Dedifferentiated amniotic fluid mesenchymal stem cell (primary cell): Measurements from ENCODE around the gene COL4A2.

Experiments used
- DNase-seq: peaks from one replicate; pipeline ENCODE4 v3.0.0-alpha.2; 2016; ENCODE audit errors: extremely low spot score

The COL4A2 gene

GRCh38 chr13:110419381-110419791, 112.3 kb downstream of the COL4A2 start:
- DNase-seq = no peak

DNA sequence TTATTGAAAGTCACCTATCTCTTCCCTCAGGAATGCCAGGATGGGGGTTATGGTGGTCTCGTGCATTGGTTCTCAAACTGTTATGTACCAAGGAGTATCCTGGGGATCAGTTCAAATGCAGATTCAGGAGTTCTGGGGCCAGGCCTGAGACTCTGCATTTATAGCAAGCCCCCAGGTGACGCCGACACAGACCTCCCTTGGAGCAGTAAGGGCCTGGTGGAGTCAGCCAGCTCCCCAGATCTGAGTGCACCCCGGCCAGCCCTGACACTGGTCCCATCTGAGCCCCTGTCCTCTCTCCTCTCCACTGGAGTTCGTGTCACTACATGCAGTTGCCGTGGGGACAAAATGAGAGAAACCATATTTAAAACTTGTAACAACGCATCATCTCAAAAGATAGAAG, 112.9 kb downstream of the COL4A2 start:
- DNase-seq = no peak

DNA sequence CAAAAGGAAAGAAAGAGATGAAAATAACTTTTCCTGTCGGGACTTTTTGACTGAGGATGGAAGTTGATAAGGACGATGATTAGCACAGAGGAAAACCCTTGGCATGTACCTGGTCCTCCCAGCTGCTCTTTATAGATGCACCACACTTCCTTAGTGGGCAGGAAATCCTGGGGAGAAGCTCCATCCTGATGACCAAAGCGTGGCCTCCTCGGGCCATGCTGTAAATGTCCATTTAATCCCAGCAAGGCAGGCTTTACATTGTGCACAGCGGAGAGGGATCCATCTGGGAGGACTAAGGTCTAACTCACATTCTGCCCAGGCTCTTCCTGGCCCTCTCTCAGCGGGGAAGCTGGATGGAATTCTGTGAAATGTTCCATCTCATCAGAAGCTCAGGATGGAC, 113.5 kb downstream of the COL4A2 start:
- no peak for DNase-seq

- DNase-seq = no peak
Observed at GRCh38 chr13:110421061-110421460, 114.0 kb downstream of the COL4A2 start.

DNA sequence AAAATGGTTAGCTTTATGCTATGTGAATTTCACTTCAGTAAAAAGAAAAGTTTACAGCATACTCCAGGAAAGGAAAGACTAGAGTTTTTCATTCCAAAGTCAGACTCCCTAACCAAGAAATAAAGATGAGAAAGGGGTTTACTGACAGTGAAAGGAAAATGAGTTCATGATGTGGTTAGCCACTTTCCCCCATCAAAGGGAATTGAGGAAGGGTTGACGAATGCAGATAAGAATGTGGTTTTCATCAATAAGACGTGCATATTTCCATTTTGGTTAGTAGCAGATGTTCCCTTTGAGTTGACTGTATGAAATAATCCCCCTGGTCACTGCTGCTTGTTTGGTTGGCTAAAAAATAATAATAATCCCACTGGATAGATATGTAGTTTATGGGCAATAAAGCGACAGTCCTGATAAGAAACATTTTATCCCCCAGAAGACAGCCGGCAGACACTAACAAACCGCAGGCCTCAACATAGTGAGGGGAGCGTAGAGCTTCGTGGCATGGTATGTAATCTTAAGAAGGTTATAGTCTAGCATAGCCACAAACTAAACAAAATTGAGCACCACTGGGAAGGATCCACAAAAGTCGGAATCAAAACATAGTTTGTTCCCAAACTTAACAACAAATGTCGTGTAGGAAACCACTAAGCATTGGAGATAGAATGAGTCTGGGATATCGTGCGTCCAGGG, 114.8 kb downstream of the COL4A2 start:
- no peak for DNase-seq

DNA sequence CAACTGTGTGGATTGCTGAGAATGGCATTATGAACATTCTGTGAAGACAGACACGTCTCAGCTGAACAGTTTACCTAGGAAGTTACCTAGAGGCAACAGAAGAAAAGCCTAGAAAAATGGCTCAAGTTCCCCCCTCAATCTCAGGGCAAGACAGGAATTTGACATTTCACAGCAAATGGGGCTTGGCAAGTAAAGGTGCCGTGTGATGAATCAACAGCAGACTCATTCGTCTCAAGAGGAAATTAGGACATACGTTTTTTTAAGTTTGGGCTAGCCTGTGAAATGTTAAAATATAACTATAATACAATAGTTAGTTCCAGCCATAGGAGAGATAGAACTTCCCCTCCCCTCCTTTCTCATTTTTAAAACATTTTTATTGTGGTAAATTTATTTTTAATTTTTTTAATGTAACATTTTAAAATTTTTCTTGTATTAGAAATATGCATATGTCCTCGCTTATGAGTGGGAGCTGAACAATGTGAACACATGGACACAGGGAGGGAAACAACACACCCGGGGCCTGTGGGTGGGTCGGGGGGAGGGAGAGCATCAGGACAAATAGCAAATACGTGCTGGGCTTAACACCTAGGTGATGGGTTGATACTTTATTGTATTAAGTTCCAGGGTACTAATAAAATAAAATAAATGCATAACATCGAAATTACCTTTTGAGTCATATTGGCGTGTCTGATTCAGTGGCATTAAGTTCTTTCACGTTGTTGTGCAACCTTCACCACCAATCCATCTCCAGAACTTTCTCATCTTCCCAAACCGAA, 116.0 kb downstream of the COL4A2 start:
- no peak for DNase-seq

GRCh38 chr13:110423689-110424302, 116.7 kb downstream of the COL4A2 start:
- DNase-seq = no peak

DNA sequence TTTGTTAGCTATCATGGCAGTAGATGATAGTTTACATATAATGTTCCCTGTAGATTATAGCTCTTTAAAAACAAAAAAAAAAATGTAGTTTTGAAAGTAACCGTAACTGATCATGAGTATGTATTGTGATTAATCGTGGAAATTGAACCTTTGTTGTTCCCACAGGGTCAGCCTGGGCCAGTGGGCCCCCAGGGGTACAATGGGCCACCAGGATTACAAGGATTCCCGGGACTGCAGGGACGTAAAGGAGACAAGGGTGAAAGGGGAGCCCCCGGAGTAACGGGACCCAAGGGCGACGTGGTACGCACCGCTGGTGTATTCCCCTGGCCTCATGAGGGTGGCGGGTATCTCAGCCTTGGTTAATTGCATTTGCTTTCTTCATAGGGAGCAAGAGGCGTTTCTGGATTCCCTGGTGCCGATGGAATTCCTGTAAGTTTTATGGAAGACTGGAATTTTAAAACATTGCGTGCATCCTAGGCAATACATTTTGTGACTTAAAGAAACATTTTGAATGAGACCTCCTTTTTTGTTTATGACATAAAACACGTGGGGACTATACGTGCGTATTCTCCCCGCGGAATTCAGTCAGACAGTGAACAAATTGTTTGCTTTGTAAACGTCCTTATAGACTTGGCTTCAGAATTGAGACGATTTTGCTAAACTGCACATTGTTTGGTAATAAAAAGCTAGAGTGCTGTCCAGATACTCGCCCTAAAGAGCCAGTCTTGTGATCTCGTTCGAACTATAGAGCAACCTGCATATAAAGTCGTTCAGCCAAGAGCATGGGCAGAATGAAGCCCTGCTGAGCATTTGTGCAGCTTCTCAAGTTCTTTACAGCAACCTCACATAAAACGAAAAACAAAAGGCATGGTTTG, 117.7 kb downstream of the COL4A2 start:
- no peak for DNase-seq

DNA sequence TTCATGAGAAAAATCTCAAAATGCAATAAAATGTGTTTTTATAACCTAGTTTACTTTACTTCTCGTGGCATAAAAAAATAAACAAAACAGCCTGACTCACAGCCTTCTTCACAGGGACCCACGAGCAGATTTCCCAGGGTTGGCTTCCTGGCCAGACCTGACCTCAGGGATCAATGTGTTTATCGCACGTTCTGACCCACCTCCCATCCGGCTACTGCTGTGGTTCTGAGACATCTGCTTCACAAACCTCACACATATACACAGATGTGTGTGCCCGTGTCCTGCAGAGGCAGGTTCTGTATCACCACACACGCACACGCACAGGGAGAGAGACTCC, 118.3 kb downstream of the COL4A2 start:
- no peak for DNase-seq

DNA sequence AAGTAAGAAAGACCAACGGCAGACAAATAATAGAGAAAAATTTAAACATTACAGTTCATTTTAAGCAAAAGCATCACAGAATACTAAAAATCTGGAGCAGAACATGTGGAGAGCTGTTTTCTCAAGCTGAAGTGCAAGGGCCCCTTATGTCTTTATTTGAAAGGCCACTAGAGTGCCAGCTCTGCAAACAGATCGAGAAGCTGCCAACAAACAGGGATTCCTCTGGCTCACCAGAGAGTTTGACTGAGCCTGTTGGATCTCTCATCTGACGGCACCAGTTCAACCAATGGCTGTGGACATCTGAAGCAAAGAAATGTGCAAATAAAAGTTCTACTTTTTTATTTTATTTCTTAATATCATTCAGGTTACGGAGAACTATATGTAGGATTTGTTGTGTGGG, 119.7 kb downstream of the COL4A2 start:
- no peak for DNase-seq

DNA sequence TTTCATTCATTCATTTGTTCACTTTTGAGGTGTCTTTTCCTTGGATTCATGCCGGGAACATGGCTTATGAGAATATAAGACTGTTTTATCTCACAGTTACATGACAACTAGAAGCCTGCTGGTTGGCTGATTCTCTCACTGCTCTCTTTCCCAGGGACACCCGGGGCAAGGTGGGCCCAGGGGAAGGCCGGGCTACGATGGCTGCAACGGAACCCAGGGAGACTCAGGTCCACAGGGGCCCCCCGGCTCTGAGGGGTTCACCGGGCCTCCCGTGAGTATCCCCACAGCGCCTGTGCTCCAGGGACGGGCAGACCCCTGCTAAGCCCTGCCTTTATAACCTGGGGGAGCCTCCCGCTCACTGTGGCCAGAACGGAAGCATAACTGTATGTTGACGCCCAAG, 121.2 kb downstream of the COL4A2 start:
- DNase-seq = no peak

DNA sequence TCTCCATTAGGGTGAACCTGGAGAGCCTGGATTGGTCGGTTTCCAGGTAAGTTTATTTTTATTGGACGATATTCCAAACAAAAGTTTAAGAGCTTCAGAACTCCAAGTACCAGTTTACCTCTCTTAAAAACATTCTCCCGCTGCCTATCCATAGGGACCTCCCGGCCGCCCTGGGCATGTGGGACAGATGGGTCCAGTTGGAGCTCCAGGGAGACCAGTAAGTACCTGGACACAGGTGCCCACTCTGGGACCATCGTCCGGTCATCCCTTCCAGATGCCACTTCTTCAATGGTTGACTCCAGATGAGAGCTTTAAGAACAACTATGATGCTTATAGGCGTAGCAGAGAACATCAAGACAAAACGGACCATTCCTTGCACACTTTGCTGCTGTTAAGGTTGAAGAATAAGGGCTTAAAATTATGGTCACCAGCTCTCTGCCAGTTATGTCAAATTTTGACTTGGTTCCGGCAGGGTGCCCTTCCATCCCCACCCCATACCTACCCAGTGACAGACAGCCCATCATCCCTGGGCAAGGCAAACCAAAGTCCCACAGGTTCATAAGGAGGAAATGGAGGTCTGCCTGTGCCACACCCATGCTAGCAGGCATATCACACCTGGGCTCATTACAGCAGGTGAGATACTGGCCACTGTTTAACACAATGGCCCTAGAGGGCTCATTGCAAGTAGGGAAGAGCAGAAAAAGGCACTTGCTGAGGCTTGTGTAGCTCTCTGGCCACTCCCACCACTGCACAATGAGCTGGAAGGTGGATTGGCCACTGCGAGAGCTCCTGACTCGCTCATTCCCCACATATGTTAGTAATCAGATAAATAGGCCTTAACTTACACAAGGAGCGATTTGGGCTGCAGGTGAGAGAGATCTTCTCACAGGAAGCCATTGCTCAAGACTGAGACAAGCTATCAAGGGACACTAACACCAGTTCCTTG, 123.6 kb downstream of the COL4A2 start:
- DNase-seq = no peak

DNA sequence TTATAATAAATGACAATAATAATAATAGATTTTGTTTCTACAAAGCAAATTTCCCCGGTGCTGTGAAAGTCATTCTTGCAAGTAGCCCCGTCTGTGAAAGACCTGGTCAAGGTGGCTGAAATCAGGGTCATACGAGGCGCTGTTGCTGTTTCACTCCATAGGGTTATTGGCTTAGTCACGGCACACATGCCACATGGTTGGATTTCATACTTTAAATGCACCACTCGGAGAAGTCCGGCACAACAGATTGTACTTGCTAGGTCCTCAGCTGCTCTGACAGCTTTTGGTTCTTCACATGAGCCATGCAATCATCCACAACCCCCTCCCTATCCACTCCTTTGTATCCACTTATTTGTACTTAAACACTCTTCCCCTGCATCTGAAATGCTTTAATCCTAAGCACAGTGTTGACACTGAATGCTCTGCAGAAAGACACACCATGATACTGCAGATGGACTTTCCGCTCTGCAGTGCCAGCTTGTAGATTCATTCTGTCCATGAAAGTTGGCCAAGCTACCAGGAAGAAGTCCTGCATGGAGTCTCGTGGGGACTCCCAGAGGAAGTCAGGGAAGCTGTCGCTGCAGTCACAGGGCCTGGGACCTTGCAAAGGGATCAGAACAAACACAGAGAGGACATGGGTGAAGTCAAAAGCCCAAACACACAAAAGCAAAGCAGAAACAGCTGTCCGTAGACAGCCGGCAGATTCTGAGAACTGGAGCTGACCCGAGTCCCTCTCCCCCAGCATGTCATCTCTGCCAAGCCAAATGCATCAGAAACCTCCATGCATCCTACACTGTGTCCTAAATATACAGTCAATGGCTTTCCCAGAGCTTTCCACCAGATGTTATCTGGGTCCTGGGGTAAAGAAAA, 124.6 kb downstream of the COL4A2 start:
- DNase-seq = no peak

DNA sequence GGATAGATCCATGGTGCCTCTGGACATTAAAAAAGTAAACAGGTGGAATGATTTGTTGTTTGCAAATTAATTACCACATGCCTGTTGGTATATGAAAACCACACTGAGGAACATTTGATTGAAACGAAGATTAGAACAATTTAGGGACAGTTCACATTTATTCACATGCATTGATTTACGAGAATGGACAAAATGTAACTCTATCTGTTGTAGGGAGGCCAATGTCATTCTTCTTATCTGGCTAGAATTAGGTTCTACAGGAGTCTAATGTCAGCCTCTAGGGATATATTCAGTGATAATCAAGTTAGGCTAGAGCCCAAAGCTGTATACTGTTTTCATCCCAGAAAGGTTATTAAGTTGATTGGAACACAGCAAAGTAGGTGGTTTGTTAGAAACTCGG, 125.4 kb downstream of the COL4A2 start:
- no peak for DNase-seq

DNA sequence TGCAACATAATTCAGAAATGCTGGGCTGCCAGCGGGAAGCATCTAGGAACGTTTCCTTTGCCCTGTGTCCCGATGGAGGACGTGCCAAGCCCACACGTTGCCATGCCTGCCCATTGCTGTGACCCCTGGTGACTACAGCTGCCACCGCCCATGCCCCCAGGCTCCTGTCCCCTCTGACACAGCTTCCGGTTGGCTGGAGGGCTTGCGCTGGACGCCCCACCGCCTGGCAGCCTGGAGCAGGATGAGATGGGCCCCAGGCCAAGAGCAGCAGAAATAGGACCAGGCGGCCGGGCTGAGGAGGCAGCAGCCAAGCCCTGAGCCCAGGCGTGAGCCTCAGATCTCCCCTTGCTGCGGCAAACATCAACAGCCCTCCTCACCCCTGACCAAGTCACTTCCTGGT, 125.9 kb downstream of the COL4A2 start:
- DNase-seq = no peak

DNA sequence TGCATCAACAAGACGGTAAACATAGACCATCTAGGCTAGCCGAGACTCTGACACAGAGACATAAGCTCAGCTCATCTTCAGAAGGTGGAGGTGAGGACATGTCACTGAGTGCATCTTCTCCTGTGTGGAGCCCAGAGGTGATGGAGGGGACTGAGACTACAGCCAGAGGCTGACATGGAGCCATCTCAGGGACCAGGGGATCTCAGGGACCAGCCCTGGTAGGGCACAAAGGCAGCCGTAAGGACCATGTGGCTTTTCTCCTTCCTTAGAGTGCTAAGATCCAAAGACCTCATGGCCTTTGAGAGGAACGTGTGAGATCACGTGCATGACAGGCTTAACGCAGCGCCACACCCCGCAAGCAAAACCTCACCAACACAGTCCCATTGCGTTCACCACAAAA, 127.5 kb downstream of the COL4A2 start:
- no peak for DNase-seq

GRCh38 chr13:110435331-110435730, 128.2 kb downstream of the COL4A2 start:
- DNase-seq = no peak

DNA sequence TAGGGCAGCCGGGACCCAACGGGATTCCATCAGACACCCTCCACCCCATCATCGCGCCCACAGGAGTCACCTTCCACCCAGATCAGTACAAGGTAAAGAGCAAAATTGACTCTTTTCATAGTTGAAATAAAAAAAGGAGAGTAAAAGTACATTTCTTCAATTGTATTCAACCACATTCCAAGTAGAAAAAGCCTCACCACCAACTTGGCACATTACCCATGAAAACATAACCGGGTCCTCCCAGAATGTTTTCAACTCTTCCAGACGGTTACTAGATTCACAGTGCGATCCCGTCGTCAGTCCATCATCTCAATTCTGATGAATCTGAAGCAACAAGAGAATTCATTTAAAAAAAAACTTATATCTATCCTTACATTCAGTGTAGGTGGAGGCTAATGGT, 129.2 kb downstream of the COL4A2 start:
- DNase-seq = no peak

DNA sequence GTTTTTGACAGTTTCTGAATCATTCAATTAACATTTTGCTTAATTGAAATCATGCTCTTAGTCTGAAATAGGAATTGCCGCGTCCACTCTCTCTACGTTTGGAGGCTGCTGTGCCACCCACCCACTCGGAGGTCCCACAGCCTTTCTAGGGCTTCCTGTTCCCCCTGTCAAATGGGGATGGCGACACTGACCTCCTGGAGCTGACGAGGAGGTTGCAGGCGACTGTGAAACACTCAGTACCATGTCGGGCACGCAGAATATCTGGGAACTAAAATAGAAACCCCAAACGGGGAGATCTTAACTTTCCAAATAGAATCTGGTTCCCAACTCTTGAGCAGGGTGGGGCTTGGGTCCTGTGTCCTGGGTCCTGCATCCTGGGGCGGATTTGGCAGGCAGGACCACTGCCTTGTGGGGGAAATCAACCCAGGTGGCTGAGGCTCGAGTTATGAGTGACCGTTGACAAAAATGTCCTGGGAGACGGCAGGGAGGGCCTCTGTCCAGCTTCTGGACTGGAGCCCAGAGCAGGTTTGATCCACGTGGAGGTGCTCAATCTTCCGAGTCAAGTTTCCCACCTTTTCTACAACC, 129.8 kb downstream of the COL4A2 start:
- DNase-seq = no peak

GRCh38 chr13:110438211-110438610, 131.1 kb downstream of the COL4A2 start:
- DNase-seq = no peak
